IMR-90 (cell line): Measurements from ENCODE around the gene E4F1.

Experiments used
- BHLHE40 ChIP-seq: fragments of 150-350 bp; IDR thresholded peaks from 2 replicates; pipeline ENCODE4 v1.6.1; 2016; ENCODE audit warnings: mild to moderate bottlenecking, low read depth, low read length
- CEBPB ChIP-seq: IDR thresholded peaks from 2 replicates; pipeline ENCODE4 v1.6.1; 2012; ENCODE audit warnings: low read depth, low read length, improper control_type of control experiment
- FOS ChIP-seq: fragments of 150-350 bp; IDR thresholded peaks from 2 replicates; pipeline ENCODE4 v1.6.1; 2016; ENCODE audit warnings: low read depth, low read length
- MXI1 ChIP-seq: IDR thresholded peaks from 2 replicates; pipeline ENCODE4 v1.6.1; 2012; ENCODE audit warnings: low read depth, mild to moderate bottlenecking, low read length, moderate library complexity, borderline replicate concordance
- POLR2A ChIP-seq: IDR thresholded peaks from 2 replicates; pipeline ENCODE4 v1.6.1; 2012; ENCODE audit warnings: mild to moderate bottlenecking, low read depth, low read length
- RAD21 ChIP-seq: IDR thresholded peaks from 2 replicates; pipeline ENCODE4 v1.6.1; 2012; ENCODE audit warnings: low read length, improper control_type of control experiment
- RCOR1 ChIP-seq: IDR thresholded peaks from 2 replicates; pipeline ENCODE4 v1.6.1; 2012; ENCODE audit warnings: mild to moderate bottlenecking, low read length, improper control_type of control experiment; ENCODE audit not compliant: insufficient replicate concordance
- RFX5 ChIP-seq: IDR thresholded peaks from 2 replicates; pipeline ENCODE4 v1.8.0; 2012; ENCODE audit warnings: low read depth, mild to moderate bottlenecking, low read length, moderate library complexity
- SMC3 ChIP-seq: fragments of 150-350 bp; IDR thresholded peaks from 2 replicates; pipeline ENCODE4 v1.6.1; 2016; ENCODE audit warnings: low read depth, mild to moderate bottlenecking, antibody characterized with exemption, low read length, moderate library complexity
- TF ChIP-seq, protein P1 (sequence below): conservative IDR thresholded peaks from 2 replicates; pipeline ENCODE4 v1.5.1; 2012; ENCODE audit warnings: mild to moderate bottlenecking, low read depth, low read length, improper control_type of control experiment
- TF ChIP-seq, protein P2 (sequence below): fragments of 150-350 bp; IDR thresholded peaks from 2 replicates; pipeline ENCODE4 v1.6.1; 2016; ENCODE audit warnings: low read depth, mild to moderate bottlenecking, low read length, moderate library complexity, borderline replicate concordance
- TF ChIP-seq, protein P3 (sequence below): fragments of 150-350 bp; IDR thresholded peaks from 2 replicates; pipeline ENCODE4 v1.6.1; 2017; ENCODE audit warnings: mild to moderate bottlenecking, antibody characterized with exemption, low read length, low read depth

GRCh38 chr16:2177101-2177500 lies 46.3 kb upstream of the E4F1 start:
- TF ChIP-seq POLR2A (no peak), RFX5 (no peak), RCOR1 (no peak), FOS (no peak), RAD21 (no peak), CEBPB (no peak), SMC3 (no peak), MXI1 (no peak), BHLHE40 (no peak)
- TF ChIP-seq, protein P1, sequence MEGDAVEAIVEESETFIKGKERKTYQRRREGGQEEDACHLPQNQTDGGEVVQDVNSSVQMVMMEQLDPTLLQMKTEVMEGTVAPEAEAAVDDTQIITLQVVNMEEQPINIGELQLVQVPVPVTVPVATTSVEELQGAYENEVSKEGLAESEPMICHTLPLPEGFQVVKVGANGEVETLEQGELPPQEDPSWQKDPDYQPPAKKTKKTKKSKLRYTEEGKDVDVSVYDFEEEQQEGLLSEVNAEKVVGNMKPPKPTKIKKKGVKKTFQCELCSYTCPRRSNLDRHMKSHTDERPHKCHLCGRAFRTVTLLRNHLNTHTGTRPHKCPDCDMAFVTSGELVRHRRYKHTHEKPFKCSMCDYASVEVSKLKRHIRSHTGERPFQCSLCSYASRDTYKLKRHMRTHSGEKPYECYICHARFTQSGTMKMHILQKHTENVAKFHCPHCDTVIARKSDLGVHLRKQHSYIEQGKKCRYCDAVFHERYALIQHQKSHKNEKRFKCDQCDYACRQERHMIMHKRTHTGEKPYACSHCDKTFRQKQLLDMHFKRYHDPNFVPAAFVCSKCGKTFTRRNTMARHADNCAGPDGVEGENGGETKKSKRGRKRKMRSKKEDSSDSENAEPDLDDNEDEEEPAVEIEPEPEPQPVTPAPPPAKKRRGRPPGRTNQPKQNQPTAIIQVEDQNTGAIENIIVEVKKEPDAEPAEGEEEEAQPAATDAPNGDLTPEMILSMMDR, result no peak
- TF ChIP-seq, protein P2, sequence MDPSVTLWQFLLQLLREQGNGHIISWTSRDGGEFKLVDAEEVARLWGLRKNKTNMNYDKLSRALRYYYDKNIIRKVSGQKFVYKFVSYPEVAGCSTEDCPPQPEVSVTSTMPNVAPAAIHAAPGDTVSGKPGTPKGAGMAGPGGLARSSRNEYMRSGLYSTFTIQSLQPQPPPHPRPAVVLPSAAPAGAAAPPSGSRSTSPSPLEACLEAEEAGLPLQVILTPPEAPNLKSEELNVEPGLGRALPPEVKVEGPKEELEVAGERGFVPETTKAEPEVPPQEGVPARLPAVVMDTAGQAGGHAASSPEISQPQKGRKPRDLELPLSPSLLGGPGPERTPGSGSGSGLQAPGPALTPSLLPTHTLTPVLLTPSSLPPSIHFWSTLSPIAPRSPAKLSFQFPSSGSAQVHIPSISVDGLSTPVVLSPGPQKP, result no peak
- TF ChIP-seq, protein P3, sequence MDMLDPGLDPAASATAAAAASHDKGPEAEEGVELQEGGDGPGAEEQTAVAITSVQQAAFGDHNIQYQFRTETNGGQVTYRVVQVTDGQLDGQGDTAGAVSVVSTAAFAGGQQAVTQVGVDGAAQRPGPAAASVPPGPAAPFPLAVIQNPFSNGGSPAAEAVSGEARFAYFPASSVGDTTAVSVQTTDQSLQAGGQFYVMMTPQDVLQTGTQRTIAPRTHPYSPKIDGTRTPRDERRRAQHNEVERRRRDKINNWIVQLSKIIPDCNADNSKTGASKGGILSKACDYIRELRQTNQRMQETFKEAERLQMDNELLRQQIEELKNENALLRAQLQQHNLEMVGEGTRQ, result no peak
